HG02678 (cell line): ENCODE results near the gene CEP43.

ENCODE experiments used
- ATAC-seq: cut with Tn5 transposase; IDR thresholded peaks from one replicate; pipeline ENCODE4 v1.9.1; 2021; ENCODE audit warnings: mild to moderate bottlenecking, moderate library complexity; ENCODE audit not compliant: unreplicated experiment

CEP43 gene

GRCh38 chr6:166960609-166960978 lies 38.6 kb upstream of the CEP43 start:
- ATAC-seq: no peak

- ATAC-seq: no peak
These were observed 32.9 kb upstream of the CEP43 start for GRCh38 chr6:166966268-166966667.

GRCh38 chr6:166969390-166970002 lies 29.7 kb upstream of the CEP43 start:
- ATAC-seq: no peak

- ATAC-seq: no peak
These were observed 29.1 kb upstream of the CEP43 start for GRCh38 chr6:166970091-166970490.

- no peak for ATAC-seq
These were observed 28.4 kb upstream of the CEP43 start for GRCh38 chr6:166970776-166971175.

- ATAC-seq: no peak
These were observed 27.9 kb upstream of the CEP43 start for GRCh38 chr6:166971271-166971670.

- no peak for ATAC-seq
These were observed 27.1 kb upstream of the CEP43 start for GRCh38 chr6:166972101-166972500.

GRCh38 chr6:166976636-166977035 lies 22.6 kb upstream of the CEP43 start:
- no peak for ATAC-seq

GRCh38 chr6:166977621-166978525 lies 21.3 kb upstream of the CEP43 start:
- ATAC-seq: no peak

GRCh38 chr6:166980738-166981137 lies 18.5 kb upstream of the CEP43 start:
- ATAC-seq: no peak

GRCh38 chr6:166987448-166987847 lies 11.7 kb upstream of the CEP43 start:
- no peak for ATAC-seq

- no peak for ATAC-seq
These were observed 11.3 kb upstream of the CEP43 start for GRCh38 chr6:166987930-166988329.

- ATAC-seq: no peak
These were observed 10.5 kb upstream of the CEP43 start for GRCh38 chr6:166988674-166989201.

- no peak for ATAC-seq
These were observed 9.7 kb upstream of the CEP43 start for GRCh38 chr6:166989427-166990032.

GRCh38 chr6:166996406-166996805 lies 2.8 kb upstream of the CEP43 start:
- ATAC-seq: no peak

GRCh38 chr6:166997348-166997747 lies 1.8 kb upstream of the CEP43 start:
- ATAC-seq: no peak

- ATAC-seq: no peak
These were observed 1.4 kb upstream of the CEP43 start for GRCh38 chr6:166997768-166998255.

- ATAC-seq: no peak
These were observed 697 bp upstream of the CEP43 start for GRCh38 chr6:166998256-166999144.

- no peak for ATAC-seq
These were observed 672 bp downstream of the CEP43 start for GRCh38 chr6:166999884-167000253.

- ATAC-seq: no peak
These were observed 1.6 kb downstream of the CEP43 start for GRCh38 chr6:167000759-167001158.
